ENCODE data around the gene CTTNBP2NL. TPM values are rescaled to one million over a fixed set of nuclear protein-coding genes. Genes with fewer than 3 reads are reported as not detected.
A peak's percentile ranks its signal among the peaks of the same experiment; 100 is the strongest.

The CTTNBP2NL gene
- total RNA-seq, 6 donors from 2014 or later = 33.1 to 95.3 (median 53.7) TPM

DNA sequence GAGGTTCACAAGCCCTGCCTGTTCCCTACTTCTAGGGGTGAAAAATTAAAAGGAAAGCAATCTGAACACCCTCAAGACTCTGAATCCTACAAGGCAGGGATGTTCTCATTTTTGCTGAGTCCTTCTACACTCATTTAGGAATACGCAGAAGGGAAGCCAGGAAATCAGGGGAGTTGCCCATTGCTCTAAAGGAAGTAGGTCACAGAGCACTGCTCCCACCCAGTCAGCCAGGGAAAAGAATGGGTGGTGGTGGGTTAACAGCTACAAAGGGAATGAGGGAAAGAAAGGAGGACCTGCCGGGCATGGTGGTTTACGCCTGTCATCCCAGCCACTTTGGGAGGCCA is 2.4 kb upstream of the CTTNBP2NL start:
- Histone ChIP-seq H3K4me3 (peak overlapping the region in 1 of 4 donors; percentile 17), H3K27ac (peak overlapping the region; percentile 89 to 92 (median 91)), H3K36me3 (no peaks in the 10 kb centered on the region), H3K4me1 (peaks cover 35 to 57% (median 39%) of the 10 kb centered on the region in 4 donors), H3K27me3 (no peaks in the 10 kb centered on the region), H3K9me3 (no peaks in the 10 kb centered on the region)
- DNase-seq (no peak), ATAC-seq (ENCODE audit: low FRiP score in 2 of 2) (peak in 1 of 2 donors; percentile 57)
- TF ChIP-seq POLR2A (IDR thresholded peaks at IDR 0.05) = no peak
- TF ChIP-seq POLR2AphosphoS5 (IDR thresholded peaks at IDR 0.05) = peak; percentile 32 to 59
- TF ChIP-seq CTCF (IDR thresholded peaks at IDR 0.05) = no peak
- TF ChIP-seq EP300 (IDR thresholded peaks at IDR 0.05) = peak in 1 of 4 donors; percentile 35
- WGBS, 2 donors = 41 to 60% methylated on average over 3 of the region's 3 CpGs

GRCh38 chr1:112394743-112395062 is 1.3 kb upstream of the CTTNBP2NL start:
- TF ChIP-seq POLR2A (IDR thresholded peaks at IDR 0.05) (no peak), EP300 (IDR thresholded peaks at IDR 0.05) (no peak), POLR2AphosphoS5 (IDR thresholded peaks at IDR 0.05) (no peak), CTCF (IDR thresholded peaks at IDR 0.05) (no peak)
- H3K27ac ChIP-seq = peak overlapping the region; percentile 89 to 92 (median 91)
- no peaks in the 10 kb centered on the region for H3K27me3 ChIP-seq
- peaks cover 37 to 65% (median 41%) of the 10 kb centered on the region in 4 donors for H3K4me1 ChIP-seq
- WGBS, 2 donors = 57% methylated on average over 1 of the region's 1 CpG
- DNase-seq (no peak), ATAC-seq (ENCODE audit: low FRiP score in 2 of 2) (no peak)
- H3K9me3 ChIP-seq = no peaks in the 10 kb centered on the region
- no peaks in the 10 kb centered on the region for H3K36me3 ChIP-seq
- H3K4me3 ChIP-seq = peak overlapping the region in 2 of 4 donors; percentile 9 to 19

DNA sequence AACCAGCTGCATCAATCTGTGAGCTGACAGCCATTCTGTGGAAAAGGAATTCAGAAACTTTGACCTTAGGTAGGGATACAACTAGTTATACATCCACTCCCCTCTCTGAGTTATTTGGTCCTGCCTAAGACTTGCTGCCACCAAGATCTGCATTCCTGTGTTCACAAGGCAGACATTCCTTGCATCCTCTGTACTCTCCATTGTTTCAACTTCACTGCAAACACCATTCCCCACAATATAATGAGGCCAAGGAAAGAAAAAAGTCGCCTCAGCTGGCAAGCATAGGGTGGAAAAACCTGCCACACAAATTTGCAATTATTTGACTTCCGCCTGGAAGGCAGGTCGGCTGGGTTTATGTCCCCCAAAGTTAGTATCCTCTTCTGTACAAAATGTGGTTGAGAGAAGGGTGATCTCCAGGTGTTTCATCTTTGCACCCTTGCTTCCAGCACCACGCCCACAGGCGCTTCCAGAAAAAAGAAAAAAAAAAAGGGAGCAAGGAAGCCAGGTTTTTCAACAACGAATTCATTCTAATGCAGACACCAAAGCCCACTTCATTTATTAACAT is 676 bp upstream of the CTTNBP2NL start:
- DNase-seq = no peak
- H3K4me1 ChIP-seq = peaks cover 37 to 70% (median 41%) of the 10 kb centered on the region in 4 donors
- peak overlapping the region in 3 of 4 donors; percentile 83 to 99 (median 97) for H3K4me3 ChIP-seq
- TF ChIP-seq POLR2AphosphoS5 (IDR thresholded peaks at IDR 0.05) (no peak), POLR2A (IDR thresholded peaks at IDR 0.05) (no peak), EP300 (IDR thresholded peaks at IDR 0.05) (no peak), CTCF (IDR thresholded peaks at IDR 0.05) (no peak)
- no peaks in the 10 kb centered on the region for H3K36me3 ChIP-seq
- H3K9me3 ChIP-seq = no peaks in the 10 kb centered on the region
- WGBS, 2 donors = 19 to 33% methylated on average over 6 of the region's 6 CpGs
- H3K27ac ChIP-seq = peak overlapping the region; percentile 89 to 92 (median 91)
- no peak for ATAC-seq (ENCODE audit: low FRiP score in 2 of 2)
- H3K27me3 ChIP-seq = no peaks in the 10 kb centered on the region

DNA sequence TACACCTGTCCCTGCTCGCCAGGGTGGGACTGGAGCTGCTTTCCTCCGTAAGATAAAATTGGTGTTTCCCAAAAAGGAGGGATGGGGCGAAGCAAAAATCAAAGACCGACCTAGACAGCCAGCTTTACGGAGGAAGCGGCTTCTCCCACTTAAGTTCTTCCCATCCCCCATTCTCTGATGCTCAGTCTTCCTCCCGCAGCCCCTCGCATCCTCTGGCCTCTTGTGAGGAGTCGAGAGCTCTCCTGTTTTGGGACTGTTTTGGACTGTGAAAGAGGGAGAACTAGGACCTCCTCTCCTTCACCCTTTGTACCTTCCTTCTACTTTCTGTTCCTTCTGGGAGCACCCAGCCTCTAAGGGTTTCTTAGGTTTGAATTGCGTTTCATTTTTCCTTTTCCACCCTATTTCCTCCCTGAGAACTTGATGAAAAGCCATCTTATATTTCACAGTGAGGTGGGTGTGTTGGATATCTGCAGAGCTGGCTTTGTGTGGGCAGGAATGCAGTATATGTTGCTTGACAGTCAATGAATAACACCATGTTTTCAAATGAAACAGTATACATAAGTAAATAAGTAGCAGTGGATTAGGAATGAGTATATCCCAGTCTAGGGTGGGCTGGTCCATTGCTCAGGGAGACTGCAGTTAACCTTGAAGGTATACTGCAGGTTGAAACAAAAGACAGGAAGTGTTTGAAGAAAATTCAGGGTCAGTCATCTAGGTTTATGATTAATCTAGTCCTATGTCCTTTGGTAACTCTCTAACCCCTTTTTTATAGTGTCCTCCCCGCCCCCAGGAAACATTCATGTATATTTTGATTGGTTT is 848 bp downstream of the CTTNBP2NL start:
- H3K4me1 ChIP-seq = peaks cover 32 to 64% (median 36%) of the 10 kb centered on the region in 4 donors
- H3K27me3 ChIP-seq = no peaks in the 10 kb centered on the region
- DNase-seq = no peak
- H3K4me3 ChIP-seq = peak overlapping the region; percentile 75 to 99 (median 90)
- peak overlapping the region; percentile 89 to 92 (median 91) for H3K27ac ChIP-seq
- no peaks in the 10 kb centered on the region for H3K36me3 ChIP-seq
- no peak for ATAC-seq (ENCODE audit: low FRiP score in 2 of 2)
- TF ChIP-seq POLR2AphosphoS5 (IDR thresholded peaks at IDR 0.05) = no peak
- no peaks in the 10 kb centered on the region for H3K9me3 ChIP-seq
- whole genome bisulfite sequencing, 2 donors = 3 to 4% methylated on average over 11 of the region's 11 CpGs

GRCh38 chr1:112397841-112398240 is 1.8 kb downstream of the CTTNBP2NL start:
- H3K4me1 ChIP-seq = peaks cover 28 to 63% (median 35%) of the 10 kb centered on the region in 4 donors
- TF ChIP-seq POLR2AphosphoS5 (IDR thresholded peaks at IDR 0.05) = no peak
- no peak for TF ChIP-seq POLR2A (IDR thresholded peaks at IDR 0.05)
- no peak for TF ChIP-seq EP300 (IDR thresholded peaks at IDR 0.05)
- TF ChIP-seq CTCF (IDR thresholded peaks at IDR 0.05) = no peak
- no peak for DNase-seq
- WGBS, 2 donors = 35 to 42% methylated on average over 4 of the region's 4 CpGs
- peak overlapping the region; percentile 75 to 99 (median 90) for H3K4me3 ChIP-seq
- no peak for ATAC-seq (ENCODE audit: low FRiP score in 2 of 2)
- H3K36me3 ChIP-seq = no peaks in the 10 kb centered on the region
- H3K9me3 ChIP-seq = no peaks in the 10 kb centered on the region
- H3K27me3 ChIP-seq = no peaks in the 10 kb centered on the region
- peak overlapping the region in 3 of 4 donors; percentile 18 to 92 (median 91) for H3K27ac ChIP-seq

Data from upper lobe of left lung (tissue), 6 donors.